Stimulated activated memory B cell treated with anti-CD40 and anti-IgM and Interleukin-4, amounts not matched to agents 10 μg/mL and 1 μg/mL and 100 μg/mL, for 72 hours (primary cell): ENCODE measurements around the gene TBC1D2B.
A peak's percentile ranks its signal among the peaks of the same experiment; 100 is the strongest.

Source experiments
- ATAC-seq: fragments of 150-1000 bp; cut with Tn5 transposase; 2 replicates; pipeline ENCODE4 v1.10.0; 2021
- H3K27ac Mint-ChIP-seq: one replicate; pipeline ENCODE4 v1.8.0; 2022; ENCODE audit warnings: mild to moderate bottlenecking, mixed read lengths
- H3K27me3 Mint-ChIP-seq: one replicate; pipeline ENCODE4 v1.8.0; 2022; ENCODE audit warnings: mixed read lengths
- H3K36me3 Mint-ChIP-seq: one replicate; pipeline ENCODE4 v1.8.0; 2022; ENCODE audit warnings: mixed read lengths
- H3K4me1 Mint-ChIP-seq: one replicate; pipeline ENCODE4 v1.8.0; 2022; ENCODE audit warnings: mixed read lengths
- H3K4me3 Mint-ChIP-seq: one replicate; pipeline ENCODE4 v1.8.0; 2022; ENCODE audit warnings: mild to moderate bottlenecking, moderate library complexity, mixed read lengths
- H3K9me3 Mint-ChIP-seq: one replicate; pipeline ENCODE4 v1.8.0; 2022; ENCODE audit warnings: mixed read lengths

Gene TBC1D2B

GRCh38 chr15:78103406-78104118 lies 26.1 kb upstream of the TBC1D2B start:
- Mint-ChIP-seq H3K27me3 (no peaks in the 10 kb centered on the region), H3K27ac (no peak overlapping the region), H3K36me3 (no peaks in the 10 kb centered on the region), H3K4me1 (peaks cover 15% of the 10 kb centered on the region), H3K9me3 (no peaks in the 10 kb centered on the region), H3K4me3 (no peak overlapping the region)
- peak; percentile 53 for ATAC-seq

GRCh38 chr15:78102741-78103140 lies 25.2 kb upstream of the TBC1D2B start:
- Mint-ChIP-seq H3K4me1 (peaks cover 15% of the 10 kb centered on the region), H3K9me3 (no peaks in the 10 kb centered on the region), H3K27me3 (no peaks in the 10 kb centered on the region), H3K36me3 (no peaks in the 10 kb centered on the region), H3K27ac (no peak overlapping the region), H3K4me3 (no peak overlapping the region)
- no peak for ATAC-seq

GRCh38 chr15:78102211-78102610 lies 24.7 kb upstream of the TBC1D2B start:
- peaks cover 15% of the 10 kb centered on the region for H3K4me1 Mint-ChIP-seq
- H3K4me3 Mint-ChIP-seq, result no peak overlapping the region
- no peaks in the 10 kb centered on the region for H3K36me3 Mint-ChIP-seq
- H3K27ac Mint-ChIP-seq, result no peak overlapping the region
- H3K27me3 Mint-ChIP-seq, result no peaks in the 10 kb centered on the region
- no peak for ATAC-seq
- no peaks in the 10 kb centered on the region for H3K9me3 Mint-ChIP-seq

GRCh38 chr15:78101423-78102105 lies 24.1 kb upstream of the TBC1D2B start:
- Mint-ChIP-seq H3K9me3 (no peaks in the 10 kb centered on the region), H3K4me1 (peaks cover 15% of the 10 kb centered on the region), H3K27me3 (no peaks in the 10 kb centered on the region), H3K4me3 (no peak overlapping the region), H3K36me3 (no peaks in the 10 kb centered on the region), H3K27ac (no peak overlapping the region)
- ATAC-seq, result no peak

- H3K27me3 Mint-ChIP-seq, result no peaks in the 10 kb centered on the region
- H3K27ac Mint-ChIP-seq, result no peak overlapping the region
- H3K36me3 Mint-ChIP-seq, result no peaks in the 10 kb centered on the region
These were observed 23.4 kb upstream of the TBC1D2B start for GRCh38 chr15:78100886-78101285.

GRCh38 chr15:78098131-78098755 lies 20.7 kb upstream of the TBC1D2B start:
- Mint-ChIP-seq H3K36me3 (no peaks in the 10 kb centered on the region), H3K27me3 (no peaks in the 10 kb centered on the region), H3K4me3 (no peak overlapping the region), H3K27ac (no peak overlapping the region), H3K4me1 (peaks cover 2% of the 10 kb centered on the region), H3K9me3 (no peaks in the 10 kb centered on the region)
- ATAC-seq, result no peak

More at GRCh38 chr15:78100886-78101285, 23.4 kb upstream of the TBC1D2B start:
- Mint-ChIP-seq H3K4me1 (peaks cover 13% of the 10 kb centered on the region), H3K9me3 (no peaks in the 10 kb centered on the region), H3K4me3 (no peak overlapping the region)
- no peak for ATAC-seq

GRCh38 chr15:78097667-78098066 lies 20.2 kb upstream of the TBC1D2B start:
- Mint-ChIP-seq H3K27me3 (no peaks in the 10 kb centered on the region), H3K27ac (no peak overlapping the region), H3K36me3 (no peaks in the 10 kb centered on the region), H3K4me1 (no peaks in the 10 kb centered on the region), H3K9me3 (no peaks in the 10 kb centered on the region), H3K4me3 (no peak overlapping the region)
- ATAC-seq, result no peak

- Mint-ChIP-seq H3K36me3 (no peaks in the 10 kb centered on the region), H3K4me3 (no peak overlapping the region), H3K4me1 (peaks cover 5% of the 10 kb centered on the region), H3K27ac (no peak overlapping the region), H3K27me3 (peaks cover 18% of the 10 kb centered on the region), H3K9me3 (no peaks in the 10 kb centered on the region)
- ATAC-seq, result no peak
These were observed 15.9 kb upstream of the TBC1D2B start for GRCh38 chr15:78093242-78094020.

GRCh38 chr15:78092261-78093041 lies 14.9 kb upstream of the TBC1D2B start, which contains the start of gene SH2D7:
Gene SH2D7 (plus strand): TSS chr15:78092561. CDS start chr15:78092585, 24 bp downstream.
- H3K4me1 Mint-ChIP-seq, result peaks cover 15% of the 10 kb centered on the region
- no peak for ATAC-seq
- peaks cover 18% of the 10 kb centered on the region for H3K27me3 Mint-ChIP-seq
- H3K36me3 Mint-ChIP-seq, result no peaks in the 10 kb centered on the region
- no peak within 1 kb of the TSS for H3K27ac Mint-ChIP-seq
- no peak within 1 kb of the TSS for H3K4me3 Mint-ChIP-seq
- H3K9me3 Mint-ChIP-seq, result no peaks in the 10 kb centered on the region

- Mint-ChIP-seq H3K27ac (no peak overlapping the region), H3K27me3 (peaks cover 18% of the 10 kb centered on the region), H3K4me3 (no peak overlapping the region), H3K9me3 (no peaks in the 10 kb centered on the region), H3K4me1 (peaks cover 22% of the 10 kb centered on the region), H3K36me3 (no peaks in the 10 kb centered on the region)
- ATAC-seq, result no peak
These were observed 13.0 kb upstream of the TBC1D2B start for GRCh38 chr15:78090422-78091063.

- no peak overlapping the region for H3K4me3 Mint-ChIP-seq
- peaks cover 18% of the 10 kb centered on the region for H3K27me3 Mint-ChIP-seq
- no peaks in the 10 kb centered on the region for H3K36me3 Mint-ChIP-seq
- H3K9me3 Mint-ChIP-seq, result no peaks in the 10 kb centered on the region
- peaks cover 22% of the 10 kb centered on the region for H3K4me1 Mint-ChIP-seq
- no peak for ATAC-seq
- peak overlapping the region; percentile 52 for H3K27ac Mint-ChIP-seq
These were observed 11.2 kb upstream of the TBC1D2B start for GRCh38 chr15:78088773-78089080.

- Mint-ChIP-seq H3K4me1 (peaks cover 25% of the 10 kb centered on the region), H3K36me3 (no peaks in the 10 kb centered on the region), H3K27me3 (peaks cover 18% of the 10 kb centered on the region), H3K27ac (peak overlapping the region; percentile 52), H3K9me3 (no peaks in the 10 kb centered on the region), H3K4me3 (no peak overlapping the region)
- ATAC-seq, result peak; percentile 93
These were observed 10.7 kb upstream of the TBC1D2B start for GRCh38 chr15:78087951-78088772.

GRCh38 chr15:78085928-78086327 lies 8.4 kb upstream of the TBC1D2B start:
- peaks cover 7% of the 10 kb centered on the region for H3K27me3 Mint-ChIP-seq
- no peak overlapping the region for H3K4me3 Mint-ChIP-seq
- H3K36me3 Mint-ChIP-seq, result no peaks in the 10 kb centered on the region
- ATAC-seq, result no peak
- no peaks in the 10 kb centered on the region for H3K9me3 Mint-ChIP-seq
- H3K4me1 Mint-ChIP-seq, result peaks cover 38% of the 10 kb centered on the region
- no peak overlapping the region for H3K27ac Mint-ChIP-seq

GRCh38 chr15:78084449-78084750 lies 6.9 kb upstream of the TBC1D2B start:
- Mint-ChIP-seq H3K4me3 (no peak overlapping the region), H3K27ac (no peak overlapping the region), H3K4me1 (peaks cover 38% of the 10 kb centered on the region), H3K36me3 (no peaks in the 10 kb centered on the region), H3K9me3 (no peaks in the 10 kb centered on the region), H3K27me3 (no peaks in the 10 kb centered on the region)
- no peak for ATAC-seq
